Fibroblast of the conjunctiva (primary cell): Measurements from ENCODE around the gene ATG9A.

ENCODE experiments used
- DNase-seq: peaks from one replicate; pipeline ENCODE4 v3.0.0-alpha.2; 2010; ENCODE audit warnings: low read depth

Gene ATG9A

DNA sequence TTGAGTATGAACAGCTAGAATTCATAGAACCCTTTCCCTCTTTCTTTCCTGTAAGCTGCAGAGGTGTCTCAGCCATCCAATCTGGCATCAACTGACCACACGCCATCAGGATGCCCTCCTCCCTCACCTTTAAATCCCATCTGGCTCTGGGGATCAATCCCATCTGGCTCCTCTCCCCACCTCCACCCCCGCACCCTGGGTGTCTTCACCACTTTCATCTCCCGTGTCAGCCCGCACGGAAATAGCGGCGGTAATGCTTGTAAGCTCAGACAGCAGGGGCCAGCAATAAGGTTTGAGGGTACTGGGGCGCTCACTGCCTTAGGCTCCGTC, 23.1 kb upstream of the ATG9A start:
- no peak for DNase-seq

DNA sequence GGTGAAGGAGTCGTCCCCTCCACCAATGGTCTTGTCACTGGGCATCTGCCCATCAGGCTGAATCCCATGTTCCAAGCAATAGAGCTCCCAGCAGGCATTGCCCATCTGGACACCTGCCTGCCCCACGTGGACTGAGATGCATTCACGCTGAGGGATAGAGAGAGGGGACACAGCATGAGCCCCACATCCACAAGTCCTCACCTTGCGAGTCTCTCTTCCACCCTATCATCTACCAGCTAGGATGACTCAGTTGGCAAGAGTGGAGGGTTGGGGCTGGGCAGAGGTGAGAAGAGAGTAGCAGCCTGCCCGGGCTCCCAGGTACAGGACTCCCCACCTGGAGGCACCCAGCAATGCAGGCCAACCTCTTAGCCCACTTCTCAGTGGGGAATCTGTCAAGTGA, 22.6 kb upstream of the ATG9A start:
- no peak for DNase-seq

DNA sequence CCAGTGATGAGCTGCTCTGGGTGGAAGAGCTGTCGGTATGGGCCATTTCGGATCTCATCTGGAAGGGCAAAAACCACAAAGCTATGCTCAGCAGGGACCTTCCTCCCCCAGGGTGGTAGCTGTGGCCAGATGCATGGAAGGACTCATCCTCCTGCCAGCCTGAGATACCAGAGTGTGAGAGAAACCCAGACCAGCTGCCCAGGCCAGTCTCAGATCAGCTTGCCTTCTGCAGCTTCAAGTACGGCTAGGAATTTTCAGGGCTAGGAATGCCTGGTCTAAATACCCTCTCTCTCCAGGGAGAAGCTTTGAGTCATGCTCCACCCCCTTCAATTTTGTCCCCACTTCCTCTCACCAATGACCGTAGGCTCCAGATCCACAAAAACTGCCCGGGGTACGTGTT, 22.2 kb upstream of the ATG9A start:
- no peak for DNase-seq

DNA sequence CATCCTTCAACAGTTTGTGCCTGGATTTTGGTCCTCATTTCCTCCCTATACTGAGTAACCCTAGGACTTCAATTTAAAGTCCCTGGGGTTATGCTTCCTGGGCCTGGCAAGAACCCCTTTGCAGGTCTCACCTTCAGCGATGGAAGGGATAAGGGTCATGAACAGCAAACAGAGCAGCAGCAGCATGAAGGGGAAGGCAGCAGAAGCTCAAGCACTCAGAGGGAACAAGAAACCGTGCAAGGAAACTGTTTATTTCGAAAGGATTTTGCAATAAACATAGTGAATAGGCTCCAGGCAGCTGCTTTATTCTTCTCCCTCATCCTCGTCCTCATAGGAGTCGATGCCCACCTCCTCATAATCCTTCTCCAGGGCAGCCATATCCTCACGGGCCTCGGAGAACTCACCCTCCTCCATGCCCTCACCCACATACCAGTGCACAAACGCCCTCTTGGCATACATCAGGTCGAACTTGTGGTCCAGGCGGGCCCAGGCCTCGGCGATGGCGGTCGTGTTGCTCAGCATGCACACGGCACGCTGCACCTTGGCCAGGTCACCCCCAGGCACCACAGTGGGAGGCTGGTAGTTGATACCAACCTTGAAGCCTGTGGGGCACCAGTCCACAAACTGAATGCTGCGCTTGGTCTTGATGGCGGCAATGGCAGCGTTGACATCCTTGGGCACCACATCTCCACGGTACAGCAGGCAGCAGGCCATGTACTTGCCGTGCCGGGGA, 20.8 kb upstream of the ATG9A start:
- DNase-seq = no peak

DNA sequence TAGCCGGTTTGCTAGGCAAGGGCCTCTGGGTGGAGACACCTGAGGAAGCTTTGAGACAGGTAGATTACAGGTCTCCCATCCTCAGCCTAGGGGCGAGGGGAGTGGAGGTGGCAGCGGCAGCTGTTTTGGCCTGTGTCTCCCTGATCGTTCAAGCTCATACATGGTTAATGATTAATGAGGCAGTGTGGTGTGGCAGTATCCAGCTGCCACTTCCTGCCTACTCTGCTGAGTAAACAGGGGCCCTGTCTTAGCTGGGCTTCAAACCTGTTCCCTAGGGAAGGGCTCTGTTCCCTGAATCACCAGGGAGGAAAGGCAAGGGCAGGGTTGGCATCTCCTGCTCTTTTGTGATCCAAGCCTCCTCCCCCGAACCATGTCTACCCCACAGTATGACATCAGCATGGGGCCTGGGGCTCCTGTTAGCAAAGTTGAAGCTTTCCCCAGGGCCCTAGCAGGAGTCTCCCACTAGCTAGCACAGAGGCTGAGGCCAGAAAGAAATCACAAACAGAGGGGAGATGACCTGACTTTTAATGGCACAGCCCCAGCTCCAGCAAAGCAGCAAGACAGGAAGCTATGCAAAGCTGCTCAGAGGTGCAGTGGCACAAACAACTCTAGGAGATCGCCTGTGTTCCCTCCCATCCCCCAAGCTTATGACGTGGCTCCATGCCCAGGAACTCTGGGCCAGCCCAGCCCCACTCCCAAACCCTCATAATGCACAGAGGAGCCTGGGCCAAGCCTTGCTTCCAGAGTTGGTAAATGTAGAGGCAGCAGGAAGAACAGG, 20.0 kb upstream of the ATG9A start:
- DNase-seq = peak; percentile 82

DNA sequence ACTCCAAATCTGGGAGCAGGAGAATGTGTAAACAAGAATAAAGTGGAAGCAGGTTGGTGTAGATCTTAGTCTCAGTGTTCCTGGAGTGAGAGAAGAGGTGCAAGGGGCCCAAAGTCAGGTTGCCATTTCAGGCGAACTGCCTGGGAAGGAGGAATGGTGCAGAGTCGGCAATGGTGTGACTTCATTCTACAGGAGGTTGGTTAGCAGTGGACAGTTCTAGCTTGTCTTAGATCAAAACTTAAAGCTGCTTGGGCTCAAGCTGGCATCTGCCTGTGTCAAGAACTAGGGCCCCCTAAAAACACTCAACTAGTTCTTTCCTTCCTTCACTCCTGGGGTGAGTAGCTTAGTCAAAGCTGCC, 19.4 kb upstream of the ATG9A start:
- DNase-seq = no peak

DNA sequence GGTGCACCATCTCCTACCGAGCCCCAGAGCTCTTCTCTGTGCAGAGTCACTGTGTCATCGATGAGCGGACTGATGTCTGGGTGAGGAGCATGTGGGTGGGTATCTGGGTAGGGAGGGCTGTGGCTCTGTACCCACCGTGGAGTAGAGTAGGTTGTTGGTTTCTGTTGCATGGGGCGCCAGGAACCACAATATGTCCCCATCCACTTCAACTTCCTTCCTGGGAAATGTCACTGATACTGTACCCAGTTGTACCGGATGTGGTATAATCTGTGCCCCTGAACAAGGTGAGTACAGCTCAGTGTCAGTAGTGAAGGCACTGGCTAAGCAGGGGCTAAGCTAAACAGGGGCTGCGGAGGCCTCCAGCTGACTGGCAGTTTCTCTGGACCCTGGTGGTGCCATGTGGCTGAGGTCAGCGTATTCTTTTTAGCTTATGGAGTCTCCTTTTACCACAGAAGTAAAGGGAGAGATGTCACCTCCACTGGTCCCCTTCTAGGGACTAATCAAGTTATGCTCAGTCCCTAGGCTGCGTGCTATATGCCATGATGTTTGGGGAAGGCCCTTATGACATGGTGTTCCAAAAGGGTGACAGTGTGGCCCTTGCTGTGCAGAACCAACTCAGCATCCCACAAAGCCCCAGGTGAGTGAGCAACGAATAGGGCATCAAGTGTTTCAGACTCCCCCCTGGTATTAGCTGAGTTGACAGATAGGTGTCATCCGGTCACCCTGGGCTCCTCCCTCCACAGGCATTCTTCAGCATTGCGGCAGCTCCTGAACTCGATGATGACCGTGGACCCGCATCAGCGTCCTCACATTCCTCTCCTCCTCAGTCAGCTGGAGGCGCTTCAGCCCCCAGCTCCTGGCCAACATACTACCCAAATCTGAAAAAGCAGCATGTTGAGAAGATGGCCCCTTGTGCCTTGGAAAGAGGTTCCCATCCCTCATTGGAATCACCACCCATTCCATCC, 18.5 kb upstream of the ATG9A start:
- DNase-seq = no peak

DNA sequence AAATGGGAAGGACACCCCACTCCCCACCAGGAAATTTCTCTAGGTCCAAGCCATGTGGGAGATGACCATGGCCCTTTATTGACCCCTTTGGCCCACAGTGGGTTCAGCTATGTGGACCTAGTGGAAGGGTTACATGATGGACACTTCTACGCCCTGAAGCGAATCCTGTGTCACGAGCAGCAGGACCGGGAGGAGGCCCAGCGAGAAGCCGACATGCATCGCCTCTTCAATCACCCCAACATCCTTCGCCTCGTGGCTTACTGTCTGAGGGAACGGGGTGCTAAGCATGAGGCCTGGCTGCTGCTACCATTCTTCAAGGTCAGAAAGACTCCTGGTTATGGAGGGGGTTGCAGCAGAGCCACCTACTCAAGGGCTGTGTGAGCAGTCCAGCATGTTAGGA, 17.1 kb upstream of the ATG9A start:
- no peak for DNase-seq

DNA sequence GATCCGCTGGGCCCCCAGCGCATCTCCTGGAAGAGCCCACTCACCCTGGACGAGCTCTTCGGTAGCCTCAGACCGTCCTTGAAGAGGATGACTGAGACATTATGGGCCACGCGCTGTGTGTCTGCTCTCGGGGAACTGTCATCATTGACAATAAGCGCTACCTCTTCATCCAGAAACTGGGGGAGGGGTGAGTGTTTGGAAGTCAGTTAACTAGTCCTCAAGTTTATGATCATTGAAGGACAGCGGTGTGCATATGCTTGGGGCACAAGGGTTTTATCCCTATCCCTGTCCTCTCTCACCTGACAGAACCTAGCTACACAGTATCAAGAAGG, 16.4 kb upstream of the ATG9A start:
- no peak for DNase-seq

DNA sequence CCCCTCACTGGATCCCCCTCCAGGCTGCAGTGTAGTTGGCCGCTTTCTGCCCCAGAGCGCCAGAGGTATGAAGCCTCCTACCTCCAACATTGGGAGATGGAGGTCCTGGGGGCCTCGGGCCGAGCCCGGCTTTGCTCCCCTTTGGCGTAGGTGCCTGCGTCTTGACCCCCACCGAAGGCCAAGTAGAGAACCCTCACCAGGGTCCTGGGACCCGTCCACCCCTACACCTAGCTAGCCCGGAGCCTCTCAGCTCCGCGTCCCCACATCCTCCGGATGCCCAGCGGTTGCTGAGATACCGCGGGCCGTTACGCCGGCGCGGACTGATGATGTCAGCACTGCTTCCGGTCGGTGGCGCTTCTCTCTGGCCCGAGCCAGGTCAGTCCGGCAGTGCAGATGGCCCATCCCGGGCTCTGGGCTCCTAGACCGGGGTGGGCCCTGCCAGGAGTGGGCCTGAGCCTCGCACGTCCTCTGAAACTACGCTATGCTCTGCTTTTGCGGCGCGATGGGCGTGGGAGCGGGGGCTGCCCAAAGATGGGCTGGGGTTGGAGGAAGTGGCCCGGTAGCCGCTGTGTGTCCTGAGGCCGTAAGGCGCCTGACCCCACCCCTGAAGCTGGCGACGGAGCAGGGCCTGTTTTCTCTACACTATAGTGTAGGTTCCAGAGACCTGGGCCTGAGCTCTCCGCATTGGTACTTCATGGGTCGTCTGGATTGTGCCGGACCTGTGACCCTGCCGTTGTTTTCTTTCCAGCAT, 15.9 kb upstream of the ATG9A start, which contains the start of the genes GLB1L and STK16:
TSS of gene GLB1L (minus strand) at position 297 of the 751 bp plus-strand sequence. CDS start 1,871 bp downstream, outside the sequence.
TSS of gene STK16 (plus strand) at position 332 of the 751 bp plus-strand sequence. CDS start 521 bp downstream, outside the sequence.
- peak; percentile 82 for DNase-seq

DNA sequence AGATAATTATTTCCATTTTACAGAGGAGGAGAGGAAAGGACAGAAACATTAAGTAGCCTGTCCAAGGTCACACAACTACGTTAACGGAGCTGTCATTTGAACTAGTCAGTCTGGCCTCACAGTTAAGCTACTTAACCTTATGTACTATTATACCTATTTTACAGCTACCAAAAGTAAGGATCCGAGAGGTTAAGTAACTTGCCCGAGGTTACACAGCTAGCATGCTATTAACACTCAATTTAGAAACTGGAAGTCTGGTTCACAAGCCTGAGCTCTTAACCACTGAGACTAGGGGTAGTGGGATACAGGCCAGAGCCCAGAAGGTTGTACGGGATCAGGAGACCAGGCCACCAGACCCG, 15.3 kb upstream of the ATG9A start:
- DNase-seq = no peak

DNA sequence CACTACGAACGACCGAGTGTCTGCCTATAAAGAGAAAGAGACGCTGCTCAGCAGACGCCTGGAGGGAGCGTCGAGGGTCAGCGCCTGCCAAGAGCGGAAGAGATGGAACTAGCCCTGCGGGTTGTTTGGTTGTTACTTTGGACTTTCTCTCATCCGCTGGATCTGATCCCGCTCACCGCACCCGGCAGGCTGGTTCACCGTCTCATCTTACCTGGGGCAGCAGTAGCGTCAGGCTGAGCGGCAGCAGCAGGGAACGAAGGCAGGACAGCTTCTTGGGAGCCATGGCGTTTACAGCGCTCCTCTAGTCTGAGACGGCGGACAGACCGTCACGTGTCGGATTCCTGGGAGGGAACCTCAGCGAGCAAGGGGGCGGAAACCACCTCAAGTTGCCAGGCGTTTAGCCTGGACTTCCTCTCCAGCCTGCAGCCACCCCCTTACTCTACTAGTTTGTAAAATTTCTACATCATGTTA, 13.9 kb upstream of the ATG9A start:
- no peak for DNase-seq

DNA sequence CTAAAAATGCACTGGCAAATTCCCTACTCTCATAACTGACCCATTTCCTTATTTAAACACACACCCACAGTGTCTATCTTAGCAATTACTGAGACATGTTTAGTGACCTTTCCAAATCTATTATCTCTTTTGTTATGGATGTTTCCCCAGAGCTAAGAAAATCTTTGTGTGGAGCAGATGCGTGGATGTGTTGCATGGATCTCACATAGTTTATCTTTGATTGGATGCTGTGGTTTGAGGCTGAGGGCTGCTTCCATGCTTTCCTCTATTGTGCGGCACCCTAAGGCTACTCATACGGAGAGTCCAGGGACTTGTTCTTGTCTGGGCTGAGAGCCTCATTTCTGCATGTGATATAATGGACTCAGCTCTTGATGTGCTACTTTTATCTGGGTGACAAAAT, 4.9 kb upstream of the ATG9A start:
- no peak for DNase-seq

DNA sequence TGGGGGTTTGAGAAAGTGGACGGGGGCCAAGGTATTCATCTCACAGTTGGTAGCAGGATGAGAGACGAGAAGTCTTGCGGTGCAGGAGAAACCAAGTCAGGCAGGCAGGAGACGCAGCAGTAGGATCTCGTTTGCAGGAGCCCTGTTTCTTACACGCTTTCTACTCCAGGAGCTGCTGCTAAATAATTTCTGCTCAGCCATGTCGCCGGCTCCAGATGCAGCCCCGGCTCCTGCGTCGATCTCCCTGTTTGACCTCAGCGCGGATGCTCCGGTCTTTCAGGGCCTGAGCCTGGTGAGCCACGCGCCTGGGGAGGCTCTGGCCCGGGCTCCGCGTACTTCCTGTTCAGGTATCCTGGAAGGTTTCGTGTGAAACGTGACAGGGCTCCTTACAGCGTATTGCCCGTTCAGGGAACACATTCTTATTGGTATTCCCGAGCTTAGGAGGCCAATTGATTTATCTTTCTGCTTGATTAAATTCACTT, 664 bp upstream of the ATG9A start:
- no peak for DNase-seq

DNA sequence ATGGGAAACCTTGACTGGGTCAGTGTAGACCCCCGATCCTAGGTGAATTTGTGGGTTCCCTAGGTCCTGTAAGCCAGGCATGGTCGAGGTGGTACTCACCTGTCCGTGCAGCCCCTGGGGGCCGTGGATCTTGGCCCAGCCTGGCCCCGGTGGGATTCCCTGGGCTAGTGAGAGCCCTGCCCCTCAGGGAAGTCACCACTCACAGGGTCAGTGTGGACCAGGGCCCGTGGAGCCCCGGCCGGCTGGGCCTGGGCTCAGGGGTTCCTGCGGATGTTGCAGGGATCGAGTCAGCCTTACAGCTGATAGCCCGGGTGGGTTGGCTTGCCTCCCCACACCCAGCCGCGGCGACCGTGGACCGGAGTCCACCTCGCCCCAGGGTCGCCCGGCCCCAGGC, 528 bp downstream of the ATG9A start:
- no peak for DNase-seq

DNA sequence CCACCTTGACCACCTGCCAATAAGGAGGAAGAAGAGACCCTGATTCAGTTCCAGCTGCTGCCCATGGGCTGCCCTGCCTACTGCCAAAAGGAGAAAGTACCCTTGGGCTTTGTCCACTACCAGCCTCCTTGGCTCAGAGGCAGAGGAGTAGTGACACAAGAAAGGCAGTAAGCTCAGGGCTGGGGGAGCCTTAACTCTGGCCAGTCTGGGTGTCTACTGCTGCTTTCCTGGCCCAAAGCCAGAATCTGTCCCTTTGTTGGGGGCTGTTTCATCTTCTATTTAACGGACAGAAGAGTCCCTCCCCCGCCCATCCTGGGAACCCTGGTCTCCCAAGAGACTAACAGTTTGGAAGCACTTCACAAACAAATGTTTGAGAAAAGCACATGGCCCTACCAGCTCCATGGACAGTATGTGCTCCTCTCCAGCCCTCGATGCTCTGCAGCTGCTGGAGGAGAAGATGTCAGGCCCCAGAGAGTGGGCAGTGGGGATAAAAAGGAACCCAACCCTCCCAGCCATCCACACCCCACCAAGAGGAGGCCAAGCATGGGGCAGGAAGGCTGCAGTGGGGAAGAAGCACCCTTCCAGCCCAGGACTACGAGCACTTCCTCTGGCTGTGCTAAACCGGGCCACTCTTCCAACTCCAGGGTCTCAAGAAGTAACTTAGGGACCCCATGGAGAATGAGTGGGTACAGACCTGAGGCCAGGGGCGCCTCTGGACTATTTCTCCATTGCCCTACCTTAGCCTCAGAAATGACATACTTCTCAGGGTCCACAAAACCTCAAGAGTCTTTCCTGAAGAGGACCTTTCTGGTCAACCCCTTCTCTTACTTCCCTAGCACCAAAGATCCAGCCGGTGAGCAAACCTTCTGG, 1.2 kb downstream of the ATG9A start:
- no peak for DNase-seq

DNA sequence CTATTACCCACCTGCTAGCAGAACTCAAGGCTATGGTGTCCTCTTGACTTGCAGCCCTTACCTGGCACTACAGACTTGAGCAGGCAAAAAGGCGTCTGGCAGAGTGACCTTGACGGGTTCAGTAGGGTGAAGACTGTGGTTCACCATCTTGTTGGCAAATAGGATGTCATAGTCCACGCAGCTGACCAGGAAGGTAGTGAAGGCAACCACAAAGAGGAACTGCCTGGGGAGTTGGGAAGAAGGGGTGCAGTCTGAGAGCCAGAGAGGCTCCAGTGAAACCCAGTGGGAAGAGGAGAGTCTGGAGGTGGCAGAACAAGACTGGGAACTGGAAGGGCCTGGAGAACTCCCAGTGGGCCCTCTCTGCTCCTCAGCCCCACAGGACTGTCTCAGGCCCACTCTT, 4.1 kb downstream of the ATG9A start:
- DNase-seq = no peak

DNA sequence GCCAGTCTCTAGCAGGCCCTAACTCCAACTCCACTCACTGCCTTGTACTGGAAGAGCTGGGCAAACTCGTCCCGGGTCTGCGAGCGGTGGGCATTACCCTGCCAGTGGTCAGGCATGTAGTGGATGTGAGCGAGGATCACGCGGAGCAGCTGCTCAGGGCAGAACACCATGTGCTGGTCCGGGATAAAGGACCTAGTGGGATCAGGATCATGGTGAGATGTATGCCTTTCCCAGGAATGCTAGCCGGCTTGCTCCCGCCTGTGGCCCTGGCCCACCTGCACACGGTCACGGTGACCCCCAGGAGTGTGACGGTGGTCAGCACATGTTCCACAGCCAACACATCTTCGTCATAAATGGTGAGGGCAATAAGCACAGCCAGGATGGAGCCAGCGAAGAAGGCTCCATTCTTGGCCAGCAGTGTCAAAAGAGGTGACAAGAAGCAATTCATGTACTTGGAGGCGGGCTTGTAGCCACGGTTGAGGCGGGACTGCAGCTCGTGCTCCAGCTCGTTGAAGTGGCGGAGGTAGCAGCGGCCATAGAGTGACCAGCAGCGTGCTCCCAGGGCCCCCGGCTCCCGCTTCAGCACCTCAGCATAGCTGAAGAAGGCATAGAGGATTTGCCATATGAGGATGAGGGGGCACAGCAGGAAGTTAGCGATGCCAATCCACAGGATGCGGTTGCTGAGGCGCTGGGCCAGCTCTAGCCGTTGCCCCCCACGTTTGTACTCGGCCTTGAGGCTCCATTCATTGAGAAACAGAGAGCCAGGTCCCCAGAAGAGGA, 5.4 kb downstream of the ATG9A start:
- no peak for DNase-seq

DNA sequence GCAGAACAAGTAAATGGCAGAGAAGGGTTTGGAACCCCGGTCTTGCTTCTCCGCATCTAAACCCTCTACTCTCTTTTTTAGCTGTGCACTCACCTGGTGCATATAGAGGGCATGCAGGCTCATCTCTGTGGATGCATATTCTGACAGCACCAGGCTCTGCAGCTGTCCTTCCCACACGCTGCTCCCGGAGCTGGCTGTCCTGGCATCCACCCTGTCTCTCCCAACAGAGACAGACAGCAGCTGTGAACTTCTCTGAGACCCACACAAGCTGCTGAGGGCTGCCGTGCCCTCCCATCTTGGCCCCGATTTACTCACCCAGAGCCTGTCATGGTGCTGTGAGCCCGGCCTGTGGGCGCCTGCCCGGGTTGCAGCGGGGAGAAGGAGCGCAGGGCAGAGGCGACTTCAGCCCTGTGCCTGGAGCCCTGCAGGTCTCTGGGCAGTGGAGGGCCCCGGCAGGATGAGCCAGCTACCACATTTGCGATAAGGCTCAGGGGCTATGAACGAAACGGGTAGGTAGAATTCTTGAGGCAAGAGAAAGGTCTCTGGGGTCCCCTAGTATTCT, 7.4 kb downstream of the ATG9A start:
- DNase-seq = no peak
